T-cell (primary cell): ENCODE data around the gene IFT27. TPM values are rescaled to one million over a fixed set of nuclear protein-coding genes. Genes with fewer than 3 reads are reported as not detected.
A peak's percentile ranks its signal among the peaks of the same experiment; 100 is the strongest.

Experiments
- ATAC-seq, 4 experiments: fragments of 200-7000 bp in 3 of 4; fragments of 150-1000 bp in 1 of 4; cut with Tn5 transposase; replicated peaks in 1 of 4; 1 replicate in 3 of 4; 2 replicates in 1 of 4; pipeline ENCODE4 v1.10.0; 2021; ENCODE audit warnings: moderate library complexity in 3 of 4, mild to moderate bottlenecking in 2 of 4, moderate number of reproducible peaks in 1 of 4
- CTCF ChIA-PET, 2 donors: fragments of 300-600 bp; sonication (Branson Sonifier 250); formaldehyde crosslinking; loops; one replicate each; lab custom pipeline; 2022; ENCODE audit warnings: antibody characterized with exemption in 2 of 2; lab: Charles Lee
- POLR2A ChIA-PET, 2 donors: fragments of 300-600 bp; sonication (Branson Sonifier 250); formaldehyde crosslinking; loops; one replicate each; lab custom pipeline; 2022; ENCODE audit warnings: antibody characterized with exemption in 2 of 2; lab: Charles Lee
- DNase-seq, 35 experiments: peaks; one replicate each; pipeline versions ENCODE4 v3.0.0 to v3.0.0-alpha.2; 2013 to 2023
- H3K27ac ChIP-seq: one replicate; pipeline ENCODE4 v1.5.1; 2013; ENCODE audit warnings: low read length
- H3K27me3 ChIP-seq, 2 experiments: replicated peaks in 1 of 2; 1 replicate in 1 of 2; 2 replicates in 1 of 2; pipeline versions ENCODE4 v1.6.1 to v1.7.0; 2013; ENCODE audit warnings: low read length in 1 of 2, mixed read lengths in 1 of 2; ENCODE audit not compliant: control insufficient read depth in 2 of 2, insufficient read depth in 2 of 2; ENCODE audit errors: extremely low read depth in 1 of 2
- H3K36me3 ChIP-seq, 2 donors: 1 replicate in 1 of 2; 2 replicates in 1 of 2; pipeline versions ENCODE4 v1.6.1 to v1.7.0; 2013; ENCODE audit warnings: low read length in 1 of 2; ENCODE audit not compliant: control insufficient read depth in 2 of 2, insufficient read depth in 1 of 2; ENCODE audit errors: extremely low read depth in 1 of 2
- H3K4me1 ChIP-seq, 2 experiments: 1 replicate in 1 of 2; 2 replicates in 1 of 2; pipeline versions ENCODE4 v1.6.1 to v1.7.0; 2013; ENCODE audit warnings: low read length in 2 of 2, mixed read lengths in 1 of 2; ENCODE audit not compliant: insufficient read depth in 2 of 2, control insufficient read depth in 1 of 2; ENCODE audit errors: extremely low read depth in 1 of 2
- H3K4me3 ChIP-seq, 2 donors: 1 replicate in 1 of 2; 2 replicates in 1 of 2; pipeline versions ENCODE4 v1.5.1 to v1.7.0; 2013; ENCODE audit warnings: mild to moderate bottlenecking in 2 of 2, low read length in 1 of 2, moderate library complexity in 1 of 2; ENCODE audit not compliant: control insufficient read depth in 1 of 2; ENCODE audit errors: extremely low read depth in 1 of 2
- H3K9me3 ChIP-seq: 2 replicates; pipeline ENCODE4 v1.7.0; 2013
- H3K27ac Mint-ChIP-seq, 2 donors: one replicate each; pipeline ENCODE4 v1.8.0; 2020 to 2021; ENCODE audit warnings: mild to moderate bottlenecking in 2 of 2, mixed read lengths in 2 of 2
- H3K27me3 Mint-ChIP-seq, 2 donors: one replicate each; pipeline ENCODE4 v1.8.0; 2021 to 2022; ENCODE audit warnings: mixed read lengths in 2 of 2
- H3K36me3 Mint-ChIP-seq: one replicate; pipeline ENCODE4 v1.8.0; 2021; ENCODE audit warnings: mixed read lengths
- H3K4me1 Mint-ChIP-seq, 3 donors: one replicate each; pipeline ENCODE4 v1.8.0; 2020 to 2022; ENCODE audit warnings: mixed read lengths in 3 of 3, mild to moderate bottlenecking in 1 of 3
- H3K4me3 Mint-ChIP-seq, 3 donors: one replicate each; pipeline ENCODE4 v1.8.0; 2020 to 2022; ENCODE audit warnings: mild to moderate bottlenecking in 3 of 3, mixed read lengths in 3 of 3, moderate library complexity in 3 of 3
- H3K9me3 Mint-ChIP-seq, 3 donors: one replicate each; pipeline ENCODE4 v1.8.0; 2020 to 2022; ENCODE audit warnings: mixed read lengths in 3 of 3
- WGBS: methylation state at CpG from one replicate; pipeline ENCODE4 v1.1.5; 2013; ENCODE audit warnings: missing lambda C conversion rate; ENCODE audit not compliant: insufficient coverage; 5-methylcytosine and 5-hydroxymethylcytosine counted together
- total RNA-seq, 35 experiments: library from RNA in 6 of 35; stranded (reverse) in 6 of 35; fragments of 120-200 nt in 1 of 35; gene quantifications; one replicate each; pipeline versions ENCODE4 v1.2.1 to v1.2.4 and lab custom pipeline; 2013 to 2026

IFT27 gene
- total RNA-seq (10 to 100 TPM; 19.1 to 34.5 (median 32.0) TPM), total RNA-seq (lab: John Stamatoyannopoulos, UW) (5.1 to 30.9 (median 17.4) reads per million in 29 experiments)
- total RNA-seq (2013): 19.9 TPM

- Mint-ChIP-seq H3K27ac (peak within 1 kb of the TSS; percentile 95 to 99), H3K36me3 (peaks cover 10% of the 10 kb centered on the region), H3K27me3 (no peaks in the 10 kb centered on the region), H3K4me1 (peaks cover 26 to 32% (median 26%) of the 10 kb centered on the region in 3 donors), H3K9me3 (no peaks in the 10 kb centered on the region), H3K4me3 (peak within 1 kb of the TSS; percentile 87 to 92 (median 90))
- CTCF ChIA-PET: interaction anchor here in 1 of 2 donors (0.5 to 1.8 kb wide), 16 partner anchors 11 to 541 kb away, joined by 3 to 24 read pairs (median 5); partner anchors contain the start of genes APOL2 and IL2RB
- H3K27ac ChIP-seq: peak within 1 kb of the TSS; percentile 79
- H3K4me3 ChIP-seq: peak within 1 kb of the TSS; percentile 67
- H3K36me3 ChIP-seq: peaks cover 0 to 3% of the 10 kb centered on the region in 2 donors
- 0% methylated on average over 42 of the region's 43 CpGs for WGBS
- ATAC-seq: peak; percentile 87 to 90 (median 89)
- no peaks in the 10 kb centered on the region for H3K9me3 ChIP-seq
- DNase-seq: peak; percentile 88 to 99 (median 97)
- H3K27me3 ChIP-seq: no peaks in the 10 kb centered on the region
- POLR2A ChIA-PET: interaction anchor here in 1 of 2 donors (0.6 to 1.4 kb wide), 3 partner anchors 247 to 1707 kb away, joined by 3 to 4 read pairs (median 3); partner anchors contain the start of gene EIF3D
- H3K4me1 ChIP-seq: peaks cover 14 to 16% of the 10 kb centered on the region in 2 experiments
Observed at GRCh38 chr22:36775964-36776669, at the start of gene IFT27. Gene IFT27, minus strand, starts transcription at chr22:36776119. Its CDS starts 412 bp downstream, at chr22:36775707.

GRCh38 chr22:36824655-36825054 is 48.7 kb upstream of the IFT27 start:
- no peaks in the 10 kb centered on the region for H3K36me3 ChIP-seq
- Mint-ChIP-seq H3K27ac (no peak overlapping the region), H3K9me3 (no peaks in the 10 kb centered on the region), H3K4me1 (peaks cover 7 to 9% (median 8%) of the 10 kb centered on the region in 3 donors), H3K27me3 (peaks cover 45 to 47% of the 10 kb centered on the region in 2 donors), H3K36me3 (no peaks in the 10 kb centered on the region), H3K4me3 (no peak overlapping the region)
- DNase-seq: no peak
- H3K4me1 ChIP-seq: no peaks in the 10 kb centered on the region
- POLR2A ChIA-PET: no interaction called here
- CTCF ChIA-PET: no interaction called here
- H3K27me3 ChIP-seq: peaks cover 0 to 37% of the 10 kb centered on the region in 2 experiments
- ATAC-seq: no peak
- WGBS: 79% methylated on average over 2 of the region's 2 CpGs
- no peak overlapping the region for H3K27ac ChIP-seq
- no peak overlapping the region for H3K4me3 ChIP-seq
- H3K9me3 ChIP-seq: no peaks in the 10 kb centered on the region

GRCh38 chr22:36823186-36823839 is 47.4 kb upstream of the IFT27 start:
- Mint-ChIP-seq H3K27me3 (peaks cover 49 to 52% of the 10 kb centered on the region in 2 donors), H3K27ac (no peak overlapping the region), H3K4me3 (no peak overlapping the region), H3K9me3 (no peaks in the 10 kb centered on the region), H3K36me3 (no peaks in the 10 kb centered on the region), H3K4me1 (peaks cover 0 to under 1% (median 0%) of the 10 kb centered on the region in 3 donors)
- no peak for DNase-seq
- ATAC-seq: no peak
- ChIA-PET CTCF (no interaction called here), POLR2A (no interaction called here)
- no peaks in the 10 kb centered on the region for H3K36me3 ChIP-seq
- peaks cover 0 to 43% of the 10 kb centered on the region in 2 experiments for H3K27me3 ChIP-seq
- no peaks in the 10 kb centered on the region for H3K9me3 ChIP-seq
- WGBS: 56% methylated on average over 8 of the region's 17 CpGs
- no peaks in the 10 kb centered on the region for H3K4me1 ChIP-seq
- no peak overlapping the region for H3K27ac ChIP-seq
- no peak overlapping the region for H3K4me3 ChIP-seq

GRCh38 chr22:36822581-36822980 is 46.7 kb upstream of the IFT27 start:
- Histone ChIP-seq H3K36me3 (no peaks in the 10 kb centered on the region), H3K4me3 (no peak overlapping the region), H3K27ac (no peak overlapping the region), H3K27me3 (peaks cover 0 to 50% of the 10 kb centered on the region in 2 experiments), H3K9me3 (no peaks in the 10 kb centered on the region), H3K4me1 (no peaks in the 10 kb centered on the region)
- Mint-ChIP-seq H3K9me3 (no peaks in the 10 kb centered on the region), H3K36me3 (no peaks in the 10 kb centered on the region), H3K4me1 (peaks cover 1 to 3% (median 2%) of the 10 kb centered on the region in 3 donors), H3K4me3 (no peak overlapping the region), H3K27me3 (peaks cover 56 to 59% of the 10 kb centered on the region in 2 donors), H3K27ac (no peak overlapping the region)
- WGBS: 67% methylated on average over 3 of the region's 6 CpGs
- ChIA-PET POLR2A (no interaction called here), CTCF (no interaction called here)
- DNase-seq (no peak), ATAC-seq (no peak)

GRCh38 chr22:36819112-36819511 is 43.2 kb upstream of the IFT27 start:
- peaks cover 57 to 81% of the 10 kb centered on the region in 2 donors for H3K27me3 Mint-ChIP-seq
- H3K4me1 ChIP-seq: peaks cover 2 to 14% of the 10 kb centered on the region in 2 experiments
- H3K9me3 ChIP-seq: no peaks in the 10 kb centered on the region
- H3K4me3 Mint-ChIP-seq: no peak overlapping the region
- ChIA-PET POLR2A (no interaction called here), CTCF (no interaction called here)
- no peaks in the 10 kb centered on the region for H3K36me3 ChIP-seq
- ATAC-seq: no peak
- H3K9me3 Mint-ChIP-seq: no peaks in the 10 kb centered on the region
- H3K27ac Mint-ChIP-seq: no peak overlapping the region
- no peak overlapping the region for H3K4me3 ChIP-seq
- 75% methylated on average over 1 of the region's 9 CpGs for WGBS
- no peak overlapping the region for H3K27ac ChIP-seq
- no peak for DNase-seq
- no peaks in the 10 kb centered on the region for H3K36me3 Mint-ChIP-seq
- peaks cover 0 to 69% of the 10 kb centered on the region in 2 experiments for H3K27me3 ChIP-seq
- H3K4me1 Mint-ChIP-seq: peaks cover 4 to 15% (median 11%) of the 10 kb centered on the region in 3 donors

GRCh38 chr22:36818010-36818642 is 42.2 kb upstream of the IFT27 start:
- DNase-seq (no peak), ATAC-seq (no peak)
- no peaks in the 10 kb centered on the region for H3K36me3 ChIP-seq
- peaks cover 2 to 14% of the 10 kb centered on the region in 2 experiments for H3K4me1 ChIP-seq
- ChIA-PET CTCF (no interaction called here), POLR2A (no interaction called here)
- Mint-ChIP-seq H3K4me3 (peak overlapping the region in 1 of 3 donors; percentile 65), H3K36me3 (no peaks in the 10 kb centered on the region), H3K27ac (no peak overlapping the region), H3K9me3 (no peaks in the 10 kb centered on the region), H3K27me3 (peaks cover 58 to 80% of the 10 kb centered on the region in 2 donors), H3K4me1 (peaks cover 4 to 15% (median 11%) of the 10 kb centered on the region in 3 donors)
- no peak overlapping the region for H3K27ac ChIP-seq
- peaks cover 0 to 66% of the 10 kb centered on the region in 2 experiments for H3K27me3 ChIP-seq
- no peaks in the 10 kb centered on the region for H3K9me3 ChIP-seq
- WGBS: 85% methylated on average over 5 of the region's 6 CpGs
- H3K4me3 ChIP-seq: no peak overlapping the region
